Vagina (tissue), 2 donors: ENCODE measurements around the gene GPM6B. TPM values are rescaled to one million over a fixed set of nuclear protein-coding genes. Genes with fewer than 3 reads are reported as not detected.

ENCODE experiments used
- DNase-seq, 2 donors: peaks; one replicate each; pipeline ENCODE4 v3.0.0-alpha.2; 2017; ENCODE audit errors: extremely low spot score in 2 of 2
- H3K27ac ChIP-seq: fragments of 200-600 bp; sonication (generic); one replicate; pipeline ENCODE4 v1.5.1; 2019
- H3K27me3 ChIP-seq: fragments of 200-600 bp; sonication (generic); one replicate; pipeline ENCODE4 v1.5.1; 2019
- H3K36me3 ChIP-seq, 2 donors: fragments of 200-600 bp; sonication (generic); one replicate each; pipeline ENCODE4 v1.5.1; 2017 to 2019
- H3K4me1 ChIP-seq: fragments of 200-600 bp; sonication (generic); one replicate; pipeline ENCODE4 v1.5.1; 2019
- H3K4me3 ChIP-seq, 2 donors: fragments of 200-600 bp; sonication (generic); 1 replicate in 1 of 2; 2 replicates in 1 of 2; pipeline ENCODE4 v1.5.1; 2016 to 2019
- H3K9me3 ChIP-seq: fragments of 200-600 bp; sonication (generic); one replicate; pipeline ENCODE4 v1.5.1; 2019
- CTCF ChIP-seq, 3 experiments: fragments of 450-650 bp in 2 of 3; fragments of 200-600 bp in 1 of 3; sonication (generic) in 1 of 3; IDR thresholded peaks; one replicate each; pipeline ENCODE4 v1.5.1; 2017 to 2019; ENCODE audit warnings: antibody characterized with exemption in 3 of 3, mild to moderate bottlenecking in 2 of 3, moderate library complexity in 2 of 3
- POLR2A ChIP-seq, 2 donors: fragments of 450-650 bp; IDR thresholded peaks; one replicate each; pipeline ENCODE4 v1.6.1; 2017; ENCODE audit warnings: antibody characterized with exemption in 2 of 2, mild to moderate bottlenecking in 2 of 2, moderate library complexity in 2 of 2
- POLR2AphosphoS5 ChIP-seq, 2 donors: sonication (generic); formaldehyde crosslinking; IDR thresholded peaks; one replicate each; pipeline ENCODE4 v1.9.0; 2017; ENCODE audit warnings: antibody characterized with exemption in 2 of 2, mild to moderate bottlenecking in 2 of 2, low read depth in 1 of 2; ENCODE audit not compliant: insufficient read depth in 1 of 2
- intact Hi-C: fragments of 100-400 bp; cut with DNase I; formaldehyde crosslinking; loops from one replicate; pipeline ENCODE4 v1.15.1; 2023
- total RNA-seq: library from RNA; depleted of rRNA; stranded (reverse); fragments of >200 nt; gene quantifications from one replicate; pipeline ENCODE4 v1.2.3, GENCODE V29; 2016

Gene GPM6B
- total RNA-seq, 1 donor from 2014 or later = 15.7 TPM

GRCh38 chrX:13764281-13764680, 52.6 kb downstream of the GPM6B start:
- Histone ChIP-seq H3K27me3 (no peaks in the 10 kb centered on the region), H3K4me1 (peaks cover 7% of the 10 kb centered on the region), H3K9me3 (no peaks in the 10 kb centered on the region), H3K27ac (peak overlapping the region; percentile 22), H3K36me3 (peaks cover 0 to 37% of the 10 kb centered on the region in 2 donors), H3K4me3 (no peak overlapping the region)
- DNase-seq = no peak
- intact Hi-C loops = no loop called here
- TF ChIP-seq POLR2AphosphoS5 (IDR thresholded peaks at IDR 0.05; ENCODE audit: insufficient read depth in 1 of 2, low read depth in 1 of 2) (no peak), CTCF (IDR thresholded peaks at IDR 0.05) (no peak), POLR2A (IDR thresholded peaks at IDR 0.05) (no peak)

GRCh38 chrX:13763489-13763888, 53.4 kb downstream of the GPM6B start:
- Histone ChIP-seq H3K9me3 (no peaks in the 10 kb centered on the region), H3K27me3 (no peaks in the 10 kb centered on the region), H3K27ac (no peak overlapping the region), H3K4me3 (no peak overlapping the region), H3K36me3 (peaks cover 0 to 32% of the 10 kb centered on the region in 2 donors), H3K4me1 (peaks cover 7% of the 10 kb centered on the region)
- intact Hi-C loops = no loop called here
- DNase-seq = no peak
- TF ChIP-seq POLR2A (IDR thresholded peaks at IDR 0.05) (no peak), CTCF (IDR thresholded peaks at IDR 0.05) (no peak), POLR2AphosphoS5 (IDR thresholded peaks at IDR 0.05; ENCODE audit: insufficient read depth in 1 of 2, low read depth in 1 of 2) (peak in 1 of 2 donors; percentile 38)

GRCh38 chrX:13761606-13762414, 55.1 kb downstream of the GPM6B start:
- DNase-seq = no peak
- no peaks in the 10 kb centered on the region for H3K9me3 ChIP-seq
- H3K36me3 ChIP-seq = peaks cover 0 to 41% of the 10 kb centered on the region in 2 donors
- no peak overlapping the region for H3K4me3 ChIP-seq
- H3K4me1 ChIP-seq = peaks cover 7% of the 10 kb centered on the region
- H3K27ac ChIP-seq = no peak overlapping the region
- intact Hi-C loops = no loop called here
- no peak for TF ChIP-seq CTCF (IDR thresholded peaks at IDR 0.05)
- no peak for TF ChIP-seq POLR2AphosphoS5 (IDR thresholded peaks at IDR 0.05; ENCODE audit: insufficient read depth in 1 of 2, low read depth in 1 of 2)
- no peak for TF ChIP-seq POLR2A (IDR thresholded peaks at IDR 0.05)
- H3K27me3 ChIP-seq = no peaks in the 10 kb centered on the region

- Histone ChIP-seq H3K36me3 (peaks cover 0 to 43% of the 10 kb centered on the region in 2 donors), H3K27ac (no peak overlapping the region), H3K4me3 (no peak overlapping the region), H3K4me1 (peaks cover 7% of the 10 kb centered on the region), H3K9me3 (no peaks in the 10 kb centered on the region), H3K27me3 (no peaks in the 10 kb centered on the region)
- DNase-seq = no peak
- no peak for TF ChIP-seq CTCF (IDR thresholded peaks at IDR 0.05)
- TF ChIP-seq POLR2A (IDR thresholded peaks at IDR 0.05) = no peak
- TF ChIP-seq POLR2AphosphoS5 (IDR thresholded peaks at IDR 0.05; ENCODE audit: insufficient read depth in 1 of 2, low read depth in 1 of 2) = no peak
- intact Hi-C loops = no loop called here
Observed at GRCh38 chrX:13760426-13760825, 56.5 kb downstream of the GPM6B start.

GRCh38 chrX:13759152-13759718, 57.7 kb downstream of the GPM6B start:
- intact Hi-C loops = no loop called here
- no peak for TF ChIP-seq CTCF (IDR thresholded peaks at IDR 0.05)

More at GRCh38 chrX:13759152-13759718, 57.7 kb downstream of the GPM6B start:
- Histone ChIP-seq H3K27ac (no peak overlapping the region), H3K36me3 (peaks cover 0 to 43% of the 10 kb centered on the region in 2 donors), H3K27me3 (no peaks in the 10 kb centered on the region), H3K9me3 (no peaks in the 10 kb centered on the region), H3K4me3 (no peak overlapping the region), H3K4me1 (peaks cover 7% of the 10 kb centered on the region)
- no peak for DNase-seq
